Stimulated activated CD4-positive, alpha-beta T cell treated with anti-CD3 and anti-CD28 coated beads, Interleukin-2, amount 100 ng/mL, for 4 hours (primary cell): ENCODE data around the gene WDR26.
"Not testable (repeated sequence)": the region's sequence is repeated elsewhere in the genome, so short reads cannot be mapped to it uniquely, and the experiment has no call there.

Experiments
- DNase-seq: peaks from one replicate; pipeline ENCODE4 v3.0.0-alpha.2; 2020; ENCODE audit warnings: low read depth

WDR26 gene

DNA sequence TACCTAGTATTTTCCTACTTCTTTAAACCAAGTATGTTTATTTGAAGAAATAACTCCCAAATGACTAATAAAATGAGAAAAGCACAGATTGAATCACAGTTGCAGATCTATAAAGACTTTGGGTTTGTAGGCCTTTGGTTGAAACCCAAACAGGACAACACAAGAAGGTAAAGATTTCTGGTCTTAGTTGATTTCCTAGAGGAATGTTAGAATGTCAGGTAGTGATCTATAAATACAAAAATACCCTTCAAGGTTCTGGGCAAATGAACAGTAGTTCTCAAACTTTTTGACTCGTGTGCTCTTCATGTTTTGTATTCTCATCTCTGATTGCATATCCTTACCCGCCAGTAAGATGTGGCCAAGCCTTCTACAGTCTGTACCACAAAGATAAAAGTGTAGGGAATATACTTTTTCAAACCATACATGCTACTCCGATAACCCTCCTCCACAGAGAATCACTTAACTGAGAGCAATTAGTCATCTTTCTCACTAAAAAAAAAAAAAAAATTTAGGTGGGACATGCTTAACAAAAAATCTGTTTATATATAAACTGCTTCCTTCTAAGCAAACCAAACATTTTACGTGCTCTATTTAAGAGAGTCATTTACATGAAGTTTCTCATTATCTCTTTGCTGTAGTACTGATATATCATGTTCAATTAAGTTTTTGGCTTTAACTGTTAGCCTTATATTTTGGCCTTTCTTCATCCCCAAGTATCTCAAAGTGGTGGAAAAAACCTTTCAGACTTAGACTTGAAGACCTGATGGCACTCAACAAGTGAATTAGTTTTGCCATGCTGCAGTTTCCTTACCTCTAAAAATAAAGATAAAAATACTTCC, 42.0 kb downstream of the WDR26 start:
- no peak for DNase-seq

DNA sequence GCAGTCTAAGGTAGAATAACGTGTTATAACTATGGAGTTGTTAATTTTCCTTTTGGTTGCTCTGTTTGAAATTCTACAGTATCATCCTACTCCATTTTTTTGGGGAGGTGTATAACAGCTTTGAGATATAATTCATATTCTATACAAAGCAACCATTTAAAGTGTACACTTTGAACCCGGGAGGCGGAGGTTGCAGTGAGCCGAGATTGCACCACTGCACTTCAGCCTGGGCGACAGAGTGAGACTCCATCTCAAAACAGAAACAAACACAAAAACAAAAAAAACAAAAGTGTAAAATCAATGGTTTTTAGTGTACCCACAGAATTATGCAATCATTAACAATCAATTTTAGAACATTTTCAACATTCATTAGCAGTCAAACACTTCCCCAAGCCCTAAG, 44.1 kb downstream of the WDR26 start:
- no peak for DNase-seq

DNA sequence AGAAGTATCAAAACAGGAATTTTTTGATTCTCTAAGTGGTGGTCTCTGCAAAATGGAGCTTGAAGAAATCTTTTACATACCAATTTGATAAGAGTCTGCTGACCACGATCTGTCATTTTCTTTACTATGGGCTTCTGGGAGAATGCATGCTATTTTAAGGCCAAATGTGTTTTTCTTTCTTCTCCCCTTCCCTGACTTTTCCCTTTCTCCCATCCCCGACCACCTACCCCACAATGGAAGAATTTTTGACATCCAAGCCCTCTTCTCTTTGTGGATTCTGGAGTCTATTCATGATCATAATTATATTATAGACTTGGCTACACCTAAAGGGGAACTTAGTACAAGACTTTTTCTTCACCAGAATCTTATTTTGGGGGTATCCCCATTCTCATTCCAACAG, 46.7 kb downstream of the WDR26 start:
- no peak for DNase-seq

DNA sequence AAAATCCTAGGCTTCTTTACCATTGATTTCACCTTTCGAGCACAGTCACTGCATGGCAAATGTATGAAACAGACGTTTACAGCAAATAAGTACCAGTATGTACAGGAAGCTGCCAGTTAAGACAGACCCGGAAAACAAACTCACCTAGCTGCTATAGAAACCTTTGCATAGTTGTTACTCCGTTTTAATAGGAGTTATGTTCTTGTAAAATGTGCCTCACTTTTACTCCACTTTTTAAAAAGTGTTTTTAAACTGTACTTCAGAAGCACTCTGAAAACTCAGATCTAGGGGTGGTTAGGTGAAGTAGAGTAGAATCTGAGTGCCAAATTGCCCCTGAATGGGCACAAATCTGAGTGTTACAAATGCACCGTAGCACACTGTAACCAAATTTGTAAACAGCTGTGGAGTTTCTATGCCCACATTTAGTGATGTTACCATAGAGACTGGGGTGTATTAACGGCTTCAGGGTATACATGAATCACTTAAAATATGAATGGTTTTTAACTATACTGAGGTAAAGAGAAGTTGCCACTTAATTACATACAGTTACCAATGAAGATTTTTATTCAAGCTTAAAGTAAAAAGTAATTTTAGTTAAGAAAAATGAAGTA, 47.2 kb downstream of the WDR26 start:
- DNase-seq = no peak

DNA sequence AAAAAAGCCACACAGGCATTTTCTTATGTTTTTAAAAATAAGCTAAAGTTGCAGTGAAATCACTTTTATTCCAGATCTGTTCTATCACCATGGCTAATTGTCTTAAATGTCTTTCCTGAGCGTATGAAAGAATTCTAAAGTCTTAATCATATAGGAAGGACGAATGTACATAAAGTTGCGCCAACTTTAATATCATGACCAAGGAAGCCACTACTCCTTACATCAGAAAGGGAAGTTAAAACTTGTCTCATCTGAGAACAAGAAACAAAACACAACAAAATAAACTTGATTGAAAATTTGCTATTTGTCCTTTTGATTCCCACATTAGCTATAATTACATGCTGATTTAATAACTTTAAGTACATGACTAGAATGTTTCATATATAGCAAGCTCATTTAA, 51.4 kb downstream of the WDR26 start:
- no peak for DNase-seq

DNA sequence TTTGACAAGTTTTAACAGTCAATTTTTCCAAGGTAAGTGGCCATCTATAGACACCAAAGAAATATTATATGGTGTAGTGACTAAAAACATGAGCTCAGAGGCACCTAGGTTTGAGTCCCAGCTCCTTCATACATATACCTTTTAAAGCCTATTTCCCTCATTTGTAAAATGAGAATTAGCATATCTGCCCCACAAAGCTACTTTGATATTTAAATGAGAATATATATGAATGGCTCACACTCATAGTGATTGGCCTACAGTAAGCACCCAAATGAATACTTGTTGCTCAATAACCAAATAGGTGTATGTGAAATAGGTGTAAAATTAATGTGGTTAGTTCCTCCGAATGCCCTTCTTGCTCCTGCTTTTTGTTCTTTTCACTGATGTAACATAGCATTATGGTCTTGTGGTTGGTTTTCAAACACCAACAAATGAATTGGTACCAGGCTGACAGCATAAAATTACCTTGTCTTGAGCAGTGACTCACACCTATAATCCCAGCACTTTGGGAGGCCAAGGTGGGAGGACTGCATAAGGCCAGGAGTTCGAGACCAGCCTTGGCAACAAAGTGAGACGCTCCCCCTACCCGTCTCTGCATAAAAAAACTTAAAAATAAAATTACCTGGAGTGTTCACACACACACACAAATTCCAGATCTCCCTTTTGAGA, 52.6 kb downstream of the WDR26 start:
- no peak for DNase-seq

DNA sequence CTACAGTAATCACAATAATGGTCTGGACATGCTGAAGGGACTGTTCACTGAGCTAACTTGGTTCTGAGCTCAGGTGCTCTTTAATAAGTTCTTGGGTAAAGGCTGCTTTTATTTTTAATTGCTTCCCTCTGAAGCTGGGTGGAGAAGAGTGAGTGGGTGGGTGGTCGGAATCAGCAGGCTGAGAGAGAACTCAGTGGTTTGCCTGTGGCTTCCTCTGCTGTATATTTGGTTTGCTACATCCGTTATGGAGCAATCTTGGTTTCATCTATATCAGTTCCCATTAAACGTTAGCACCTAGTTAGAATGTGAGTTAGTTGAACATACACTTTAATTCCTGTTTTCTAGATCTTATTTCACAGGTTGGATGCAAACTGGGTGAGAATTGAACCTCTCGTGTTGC, 54.6 kb downstream of the WDR26 start:
- DNase-seq = peak; percentile 27

DNA sequence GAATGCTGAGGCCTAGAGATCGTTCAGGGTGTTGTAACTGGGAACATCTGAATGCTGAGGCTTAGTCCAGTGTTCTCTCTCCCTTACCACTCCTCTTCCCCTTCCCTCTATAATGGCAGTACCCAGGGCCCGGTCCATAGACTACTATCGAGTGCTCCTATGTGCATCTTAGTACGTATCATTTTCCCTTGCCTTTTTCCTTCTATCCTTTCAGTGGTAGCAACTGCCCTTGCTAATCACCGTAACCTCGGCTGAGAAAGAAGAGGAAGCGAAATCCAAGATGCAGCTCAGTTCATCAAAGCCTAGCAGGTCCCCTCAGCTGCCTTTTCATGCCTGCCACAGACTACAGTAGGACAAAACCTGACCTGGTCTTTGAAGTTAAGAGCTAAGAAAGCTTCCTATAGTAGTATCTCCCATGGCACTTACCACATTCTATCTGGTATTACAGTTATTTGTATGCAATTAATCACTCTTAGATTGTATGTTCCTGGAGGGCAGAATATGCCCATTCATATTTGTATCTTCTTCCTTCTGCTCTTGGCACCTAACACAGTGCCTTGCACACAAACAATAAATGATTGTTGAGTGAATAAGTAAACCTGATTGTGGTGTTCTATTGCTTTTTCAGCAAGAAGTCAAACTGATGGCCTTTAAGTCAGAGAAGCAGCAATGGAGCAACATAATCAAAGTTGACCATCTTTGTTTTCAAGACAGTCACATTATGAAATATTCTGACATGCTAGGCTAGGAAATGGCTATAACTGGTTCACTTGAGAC, 55.6 kb downstream of the WDR26 start:
- no peak for DNase-seq

DNA sequence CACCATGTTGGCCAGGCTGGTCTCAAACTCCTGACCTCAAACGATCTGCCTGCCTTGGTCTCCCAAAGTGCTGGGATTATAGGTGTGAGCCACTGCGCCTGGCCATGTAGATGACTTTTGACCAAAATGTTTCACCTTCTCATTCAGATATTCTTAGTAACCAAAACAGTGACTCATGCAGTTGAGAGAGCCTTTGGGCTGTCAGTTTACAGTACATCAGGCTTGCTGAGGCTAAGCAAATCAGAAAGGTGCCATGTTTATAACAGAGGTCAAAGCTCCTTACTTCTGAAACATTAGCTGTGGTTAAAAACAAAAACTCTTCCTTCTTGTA, 57.0 kb downstream of the WDR26 start:
- DNase-seq = no peak

DNA sequence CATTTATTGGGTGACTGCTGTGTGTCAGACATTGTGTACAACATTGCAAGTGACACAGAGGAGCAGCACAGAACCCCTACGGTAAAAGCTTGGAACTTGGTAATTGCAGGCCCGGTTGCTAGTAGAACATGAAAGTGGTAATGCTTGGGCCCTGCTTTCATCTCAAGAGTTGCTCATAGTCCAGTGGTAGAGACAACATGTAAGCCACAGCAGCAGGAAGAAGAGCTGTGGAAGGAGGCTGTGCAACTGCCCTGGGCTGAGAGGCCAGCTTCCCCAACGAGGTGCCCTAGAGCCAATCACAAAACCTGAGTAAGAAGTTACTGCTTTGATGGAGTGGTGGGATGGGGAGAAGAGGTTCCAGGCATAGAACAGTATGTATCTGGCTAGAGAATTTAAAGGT, 59.5 kb downstream of the WDR26 start:
- no peak for DNase-seq

DNA sequence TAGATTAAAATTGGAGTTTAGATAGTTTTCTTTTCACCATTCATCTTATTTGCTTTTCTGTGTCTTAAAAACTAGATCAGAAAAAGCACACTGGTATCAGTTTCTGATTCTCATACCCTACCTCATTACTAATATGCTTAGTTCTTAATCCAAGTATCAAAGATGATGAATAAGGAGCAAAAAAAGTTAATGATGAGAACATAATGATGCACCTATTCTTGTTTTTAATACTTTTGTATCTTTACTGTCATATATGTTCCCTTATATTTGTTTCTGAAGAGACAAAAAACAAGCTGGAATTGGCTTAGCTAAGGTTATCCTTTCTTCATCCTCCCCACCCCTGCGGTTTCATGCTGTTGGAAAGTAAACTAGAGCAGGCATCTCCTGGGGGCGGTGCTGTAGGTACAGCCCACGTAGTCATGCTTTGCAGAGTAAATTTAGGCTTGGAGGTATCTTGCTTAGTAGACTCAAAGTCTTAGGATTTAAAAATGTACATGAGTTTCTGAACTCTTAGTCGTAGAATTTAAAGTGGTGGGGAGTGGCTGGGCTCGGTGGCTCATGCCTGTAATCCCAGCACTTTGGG, 61.5 kb downstream of the WDR26 start:
- no peak for DNase-seq

DNA sequence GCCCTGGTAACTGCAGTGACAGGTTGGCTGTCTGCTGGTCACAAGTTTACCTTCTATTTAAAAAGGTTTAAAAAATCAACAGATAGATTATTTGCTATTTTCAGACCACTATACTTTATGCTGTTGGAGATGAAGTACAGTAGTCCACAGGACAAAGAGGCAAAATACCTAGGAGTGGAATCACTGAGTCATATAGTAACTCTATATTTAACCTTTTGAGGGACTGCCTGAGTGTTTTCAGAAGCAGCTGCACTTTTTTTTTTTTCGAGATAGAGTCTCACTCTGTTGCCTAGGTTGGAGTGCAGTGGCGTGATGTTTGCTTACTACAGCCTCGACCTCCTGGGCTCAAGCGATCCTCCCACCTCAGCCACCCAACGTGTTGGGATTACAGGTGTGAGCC, 66.2 kb downstream of the WDR26 start:
- no peak for DNase-seq

DNA sequence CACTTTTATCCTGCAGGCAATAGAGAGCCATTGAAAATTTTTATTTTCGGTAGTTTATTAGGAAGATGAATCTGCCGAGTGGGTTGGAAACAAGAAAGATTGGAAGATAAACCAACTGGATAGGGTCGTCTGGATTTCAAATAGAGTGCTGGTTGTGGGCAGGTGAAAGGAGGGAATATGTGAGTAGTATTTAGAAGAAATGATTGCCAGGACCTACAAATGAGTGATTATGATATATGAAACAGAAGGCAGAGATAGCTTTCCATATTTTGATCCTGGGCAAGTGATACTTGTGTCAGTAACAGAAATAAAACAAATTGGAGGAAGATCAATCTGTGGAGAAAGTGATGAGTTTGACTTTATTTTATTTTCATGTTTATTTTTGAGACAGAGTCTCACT, 75.4 kb downstream of the WDR26 start:
- DNase-seq = no peak

DNA sequence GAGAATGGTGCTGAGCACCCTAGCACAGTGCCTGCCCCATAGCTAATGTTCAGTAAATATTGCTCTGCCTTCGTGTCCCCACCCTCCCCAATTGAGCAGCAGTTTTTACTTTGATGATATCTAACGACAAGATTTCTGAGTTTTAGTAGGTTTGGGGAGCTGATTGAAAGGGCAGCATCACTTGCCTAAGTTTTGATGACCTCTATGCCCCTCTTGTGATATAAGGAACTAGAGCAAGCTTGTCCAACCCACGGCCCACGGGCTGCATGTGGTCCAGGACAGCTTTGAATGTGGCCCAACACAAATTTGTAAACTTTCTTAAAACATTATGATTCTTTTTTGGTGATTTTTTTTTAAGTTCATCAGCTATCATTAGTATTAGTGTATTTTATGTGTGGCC, 76.4 kb downstream of the WDR26 start:
- DNase-seq = no peak

DNA sequence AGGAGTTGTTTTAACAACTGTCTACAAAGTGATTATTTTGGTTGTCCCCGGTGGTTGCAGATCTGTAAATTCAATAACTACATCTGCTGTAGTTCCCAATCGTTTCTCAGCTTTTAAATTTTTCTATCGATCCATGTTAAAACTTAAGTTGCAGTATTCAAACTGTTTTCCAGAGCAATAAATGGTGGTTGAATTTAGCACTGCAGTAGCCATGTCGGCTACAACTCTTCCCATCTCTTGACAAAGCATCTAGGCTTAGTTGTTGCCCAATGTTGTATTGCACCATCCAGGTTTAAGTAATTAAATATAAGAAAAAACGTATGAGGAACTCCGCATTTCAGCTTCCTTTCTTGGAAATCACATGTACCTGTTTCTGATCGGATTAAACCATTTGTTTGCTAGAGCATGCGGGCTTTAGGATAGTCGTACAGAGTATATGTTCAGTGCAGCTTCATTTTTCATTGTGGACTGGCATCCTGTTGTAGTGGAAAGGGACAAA, 76.9 kb downstream of the WDR26 start:
- no peak for DNase-seq

DNA sequence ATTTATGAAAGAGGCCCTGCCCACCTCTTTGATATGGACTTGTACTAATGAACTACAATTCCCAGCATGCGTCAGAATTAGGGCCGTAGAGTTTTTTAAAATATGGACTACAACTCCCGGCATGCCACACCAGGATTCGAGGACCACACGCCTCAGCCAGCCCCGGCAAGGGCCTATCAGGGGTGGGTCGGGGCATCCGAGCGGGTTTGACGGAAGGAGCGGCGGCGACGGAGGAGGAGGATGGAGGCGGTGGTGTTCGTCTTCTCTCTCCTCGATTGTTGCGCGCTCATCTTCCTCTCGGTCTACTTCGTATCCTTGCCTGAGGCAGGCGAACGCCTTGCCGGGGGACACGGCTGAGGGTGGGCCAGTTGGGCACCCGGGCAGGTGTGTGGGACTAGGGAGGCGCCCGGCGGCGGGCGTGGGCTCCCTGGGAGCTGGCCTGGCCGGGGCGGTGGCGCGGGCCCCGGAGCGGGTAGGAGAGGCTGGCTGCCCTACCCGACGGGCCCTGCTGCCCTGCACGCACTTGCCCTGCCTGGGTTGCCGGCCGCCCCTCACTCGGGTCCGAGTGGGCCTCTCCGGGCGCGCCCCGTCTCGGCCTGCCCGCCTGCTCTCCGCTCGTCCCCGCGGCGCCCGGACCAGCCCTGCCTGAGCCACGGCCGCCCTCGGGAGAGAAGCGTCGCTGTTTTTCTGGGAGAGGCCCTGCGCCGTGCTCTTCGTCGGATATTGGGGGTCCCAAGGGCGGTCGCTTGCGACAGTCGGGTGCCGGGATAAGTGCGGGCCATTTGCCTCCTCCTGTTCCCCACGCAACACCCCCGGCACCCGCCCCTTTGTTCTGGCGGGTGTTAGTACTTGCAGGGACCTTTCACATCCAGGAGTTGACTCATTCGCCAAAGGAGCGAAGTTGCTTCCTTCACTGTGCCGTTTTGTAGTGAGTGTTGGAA, 77.6 kb downstream of the WDR26 start, which contains the start of gene CNIH4:
Gene CNIH4, plus strand, starts transcription at position 195 of the 941 bp plus-strand sequence. Its CDS starts 46 bp downstream, at position 241.
- DNase-seq = peak; percentile 86

DNA sequence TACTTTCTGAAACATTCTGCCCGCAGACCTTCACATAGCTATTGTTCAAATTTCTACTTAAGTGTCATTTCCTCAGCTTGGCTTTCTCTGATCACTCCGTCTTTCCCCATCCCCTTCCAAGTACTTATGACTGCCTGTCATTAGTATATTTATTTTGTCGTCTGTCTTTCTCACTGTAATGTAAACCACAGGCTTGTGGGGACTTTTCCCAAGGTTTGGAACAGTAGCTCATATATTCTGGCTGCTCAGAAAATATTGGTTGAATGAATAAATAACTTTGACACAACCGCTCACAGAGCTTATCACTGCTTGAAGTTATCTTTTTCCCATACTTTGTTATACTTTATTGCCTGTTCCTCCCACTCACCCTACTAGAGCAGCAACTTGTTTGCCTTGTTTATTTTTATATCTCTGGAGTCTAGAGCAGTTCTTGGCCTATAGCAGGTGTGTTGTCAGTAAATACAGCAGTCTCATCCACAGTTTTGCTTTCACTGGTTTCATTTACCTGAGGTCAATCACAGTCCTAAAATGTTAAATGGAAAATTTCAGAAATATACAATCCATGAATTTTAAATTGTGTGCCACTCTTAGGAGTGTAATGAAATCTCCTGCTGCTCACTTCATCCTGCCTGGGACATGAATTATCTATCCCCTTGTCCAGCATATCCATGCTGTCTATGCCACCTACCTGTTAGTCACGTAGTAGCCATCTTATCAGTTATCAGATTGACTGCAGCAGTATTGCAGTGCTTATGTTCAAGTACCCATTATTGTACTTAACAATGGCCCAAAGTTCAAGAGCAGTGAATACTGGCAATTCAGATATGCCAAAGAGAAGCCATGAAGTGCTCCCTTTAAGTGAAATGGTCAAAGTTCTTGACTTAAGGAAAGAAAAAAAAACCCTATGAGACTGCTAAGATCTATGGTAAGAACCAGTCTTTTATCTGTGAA, 80.3 kb downstream of the WDR26 start:
- no peak for DNase-seq

DNA sequence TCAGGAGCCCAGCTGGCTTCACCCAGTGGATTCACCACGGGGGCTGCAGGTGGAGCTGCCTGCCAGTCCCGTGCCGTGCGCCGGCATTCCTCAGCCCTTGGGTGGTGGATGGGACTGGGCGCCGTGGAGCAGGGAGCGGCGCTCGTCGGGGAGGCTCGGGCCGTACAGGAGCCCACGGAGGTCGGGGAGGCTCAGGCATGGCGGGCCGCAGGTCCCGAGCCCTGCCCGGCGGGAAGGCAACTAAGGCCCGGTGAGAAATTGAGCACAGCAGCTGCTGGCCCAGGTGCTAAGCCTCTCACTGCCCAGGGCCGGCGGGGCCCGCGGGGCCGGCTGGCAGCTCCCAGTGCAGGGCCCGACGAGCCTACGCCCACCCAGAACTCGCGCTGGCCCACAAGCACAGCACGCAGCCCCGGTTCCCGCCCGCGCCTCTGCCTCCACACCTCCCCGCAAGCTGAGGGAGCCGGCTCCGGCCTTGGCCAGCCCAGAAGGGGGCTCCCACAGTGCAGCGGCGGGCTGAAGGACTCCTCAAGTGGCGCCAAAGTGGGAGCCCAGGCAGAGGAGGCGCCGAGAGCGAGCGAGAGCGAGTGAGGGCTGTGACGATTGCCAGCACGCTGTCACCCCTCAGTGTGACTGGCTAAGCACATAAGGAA, 82.0 kb downstream of the WDR26 start:
- DNase-seq = not testable (repeated sequence)

DNA sequence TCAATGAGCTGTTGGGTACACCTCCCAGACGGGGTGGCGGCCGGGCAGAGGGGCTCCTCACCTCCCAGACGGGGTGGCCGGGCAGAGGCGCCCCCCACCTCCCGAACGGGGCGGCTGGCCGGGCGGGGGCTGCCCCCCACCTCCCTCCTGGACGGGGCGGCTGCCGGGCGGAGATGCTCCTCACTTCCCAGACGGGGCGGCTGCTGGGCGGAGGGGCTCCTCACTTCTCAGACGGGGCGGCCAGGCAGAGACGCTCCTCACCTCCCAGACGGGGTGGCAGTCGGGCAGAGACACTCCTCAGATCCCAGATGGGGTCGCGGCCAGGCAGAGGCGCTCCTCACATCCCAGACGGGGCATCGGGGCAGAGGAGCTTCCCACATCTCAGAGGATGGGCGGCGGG, 84.9 kb downstream of the WDR26 start:
- not testable (repeated sequence) for DNase-seq
